ENCODE results near the gene GPR137B.

GPR137B gene

DNA sequence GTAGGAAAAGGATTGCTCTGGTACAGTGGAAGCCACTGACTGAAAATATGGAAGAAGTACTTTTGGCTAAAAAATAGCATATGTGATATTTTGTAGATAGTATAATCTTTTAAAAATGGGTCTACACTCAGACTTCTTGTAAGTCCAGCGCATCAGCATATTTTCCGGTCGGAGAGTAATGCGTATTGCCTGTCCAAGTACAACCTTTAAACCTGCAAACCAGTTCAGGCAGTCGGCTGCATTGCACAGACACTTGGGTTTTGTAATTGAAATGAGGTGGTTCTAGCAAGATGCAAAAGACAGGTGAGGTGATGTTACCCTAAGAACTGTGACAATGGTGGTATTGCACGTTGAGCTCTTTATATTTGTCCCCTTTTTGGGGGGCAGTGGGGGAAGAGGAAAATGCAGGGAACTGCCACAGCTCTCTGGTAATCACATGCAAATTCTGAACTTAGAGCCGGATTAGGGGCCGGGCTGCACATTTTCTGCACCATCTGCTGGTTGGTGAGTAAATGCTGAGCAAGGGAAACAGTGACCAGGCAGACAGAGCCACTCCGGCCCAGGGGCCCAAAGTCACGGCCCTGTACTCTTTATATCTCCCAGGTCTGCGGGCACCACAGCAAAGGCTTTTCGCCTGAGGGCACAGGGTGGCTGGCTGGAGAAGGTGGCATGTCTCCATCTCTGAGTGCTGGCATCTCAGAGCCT, 2.3 kb downstream of the GPR137B start:
- H3K4me3 ChIP-seq (ENCODE audit: low read length) = peak overlapping the region; percentile 78
- no peaks in the 10 kb centered on the region for H3K36me3 ChIP-seq (ENCODE audit: control insufficient read depth, low read length)
- H3K9me2 ChIP-seq (replicated peaks; ENCODE audit: control insufficient read depth, low read length) = no peaks in the 10 kb centered on the region
- H4K20me1 ChIP-seq (ENCODE audit: control insufficient read depth, insufficient read depth, low read depth, low read length) = peaks cover 9% of the 10 kb centered on the region
- H3K27ac ChIP-seq (ENCODE audit: low read depth, low read length) = no peak overlapping the region
- H3K4me2 ChIP-seq (ENCODE audit: low read length) = peak overlapping the region; percentile 66
- H3F3A ChIP-seq (ENCODE audit: control insufficient read depth, insufficient read depth) = peaks cover 12% of the 10 kb centered on the region
- H3K27me3 ChIP-seq (ENCODE audit: control insufficient read depth, low read length) = peaks cover 29% of the 10 kb centered on the region
- peaks cover 27% of the 10 kb centered on the region for H3K4me1 ChIP-seq (ENCODE audit: control insufficient read depth, low read length)
- TF ChIP-seq EZH2phosphoT487 (IDR thresholded peaks at IDR 0.05; ENCODE audit: borderline replicate concordance, low read length) = no peak
- H3K9me3 ChIP-seq (ENCODE audit: control insufficient read depth, insufficient read depth, low read length) = no peaks in the 10 kb centered on the region
- H3K79me2 ChIP-seq (ENCODE audit: control insufficient read depth, low read length) = peaks cover 15% of the 10 kb centered on the region

DNA sequence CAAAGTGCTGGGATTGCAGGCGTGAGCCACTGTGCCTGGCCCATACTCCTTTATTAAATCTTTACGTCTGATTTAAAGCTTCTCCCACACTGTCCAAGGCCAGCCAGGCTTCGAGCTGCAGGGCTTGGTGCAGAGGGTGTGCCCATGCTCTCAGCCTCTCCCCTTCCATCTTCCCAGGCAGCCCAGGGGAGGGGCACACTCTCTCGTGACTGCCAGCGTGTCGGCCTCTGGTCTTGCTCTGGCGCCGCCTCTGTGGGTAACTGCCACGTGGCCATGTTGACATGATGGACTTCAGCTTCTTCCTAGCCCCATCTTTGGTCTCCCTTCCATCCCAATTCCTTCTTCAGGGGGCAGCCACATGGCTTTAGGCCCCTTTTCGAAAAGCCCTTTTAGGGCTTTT, 4.7 kb downstream of the GPR137B start:
- no peak overlapping the region for H3K4me2 ChIP-seq (ENCODE audit: low read length)
- no peaks in the 10 kb centered on the region for H3K9me2 ChIP-seq (replicated peaks; ENCODE audit: control insufficient read depth, low read length)
- peaks cover 7% of the 10 kb centered on the region for H3K27me3 ChIP-seq (ENCODE audit: control insufficient read depth, low read length)
- TF ChIP-seq, protein P1, sequence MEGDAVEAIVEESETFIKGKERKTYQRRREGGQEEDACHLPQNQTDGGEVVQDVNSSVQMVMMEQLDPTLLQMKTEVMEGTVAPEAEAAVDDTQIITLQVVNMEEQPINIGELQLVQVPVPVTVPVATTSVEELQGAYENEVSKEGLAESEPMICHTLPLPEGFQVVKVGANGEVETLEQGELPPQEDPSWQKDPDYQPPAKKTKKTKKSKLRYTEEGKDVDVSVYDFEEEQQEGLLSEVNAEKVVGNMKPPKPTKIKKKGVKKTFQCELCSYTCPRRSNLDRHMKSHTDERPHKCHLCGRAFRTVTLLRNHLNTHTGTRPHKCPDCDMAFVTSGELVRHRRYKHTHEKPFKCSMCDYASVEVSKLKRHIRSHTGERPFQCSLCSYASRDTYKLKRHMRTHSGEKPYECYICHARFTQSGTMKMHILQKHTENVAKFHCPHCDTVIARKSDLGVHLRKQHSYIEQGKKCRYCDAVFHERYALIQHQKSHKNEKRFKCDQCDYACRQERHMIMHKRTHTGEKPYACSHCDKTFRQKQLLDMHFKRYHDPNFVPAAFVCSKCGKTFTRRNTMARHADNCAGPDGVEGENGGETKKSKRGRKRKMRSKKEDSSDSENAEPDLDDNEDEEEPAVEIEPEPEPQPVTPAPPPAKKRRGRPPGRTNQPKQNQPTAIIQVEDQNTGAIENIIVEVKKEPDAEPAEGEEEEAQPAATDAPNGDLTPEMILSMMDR (IDR thresholded peaks at IDR 0.05; ENCODE audit: low read depth, low read length, poor library complexity, severe bottlenecking) = no peak
- no peak for TF ChIP-seq EZH2phosphoT487 (IDR thresholded peaks at IDR 0.05; ENCODE audit: borderline replicate concordance, low read length)
- peaks cover 28% of the 10 kb centered on the region for H3K79me2 ChIP-seq (ENCODE audit: control insufficient read depth, low read length)
- peaks cover 9% of the 10 kb centered on the region for H4K20me1 ChIP-seq (ENCODE audit: control insufficient read depth, insufficient read depth, low read depth, low read length)
- no peaks in the 10 kb centered on the region for H3K9me3 ChIP-seq (ENCODE audit: control insufficient read depth, insufficient read depth, low read length)
- H3K27ac ChIP-seq (ENCODE audit: low read depth, low read length) = no peak overlapping the region
- no peak overlapping the region for H3K4me3 ChIP-seq (ENCODE audit: low read length)
- peaks cover 12% of the 10 kb centered on the region for H3F3A ChIP-seq (ENCODE audit: control insufficient read depth, insufficient read depth)
- H3K36me3 ChIP-seq (ENCODE audit: control insufficient read depth, low read length) = no peaks in the 10 kb centered on the region
- H3K4me1 ChIP-seq (ENCODE audit: control insufficient read depth, low read length) = peaks cover 32% of the 10 kb centered on the region

DNA sequence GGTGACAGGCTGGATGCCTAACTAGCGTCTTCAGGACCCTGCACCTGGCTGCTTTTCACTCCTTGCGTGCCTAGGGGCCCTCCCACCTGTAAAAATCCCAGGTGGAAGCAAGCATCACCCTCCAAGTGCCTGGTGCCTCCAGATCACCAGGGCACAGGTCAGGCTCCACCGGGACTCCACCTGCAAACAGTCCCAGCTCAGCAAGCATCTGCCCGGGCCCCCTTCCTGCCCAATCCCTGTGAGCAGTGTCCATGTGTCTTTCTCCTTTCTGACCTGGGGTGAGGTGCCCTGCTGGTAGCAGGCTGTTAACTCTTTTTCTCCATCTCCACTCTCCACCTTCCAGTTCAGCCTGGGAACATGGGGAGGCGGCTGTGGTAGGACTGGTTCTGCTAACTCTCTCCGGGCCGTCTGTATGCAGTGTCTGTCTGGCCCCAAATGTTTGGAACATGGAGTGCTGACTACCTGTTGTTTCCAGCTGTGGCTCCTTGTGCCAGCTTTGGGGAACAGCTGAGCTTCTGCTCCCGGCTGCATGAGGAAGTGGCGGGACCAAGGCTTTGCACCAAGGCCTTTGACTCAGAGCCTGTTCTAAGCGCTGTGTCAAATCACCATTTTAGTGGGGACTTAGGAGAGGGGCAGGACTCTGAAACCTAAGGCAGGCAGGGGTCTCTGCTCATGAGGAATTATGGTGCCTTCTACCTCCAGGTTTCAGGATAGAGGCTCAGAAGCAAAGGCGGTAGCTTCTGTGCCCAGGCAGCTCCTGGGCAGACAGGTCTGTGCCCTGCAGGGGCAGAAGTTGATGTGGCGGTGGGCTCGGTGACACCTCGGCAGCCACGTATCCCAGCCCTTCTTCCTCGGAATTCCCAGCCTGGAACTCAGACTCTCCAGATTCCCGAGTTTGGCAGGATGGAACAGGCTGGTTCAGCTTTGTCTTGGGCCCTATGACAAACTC, 5.5 kb downstream of the GPR137B start:
- peaks cover 12% of the 10 kb centered on the region for H3F3A ChIP-seq (ENCODE audit: control insufficient read depth, insufficient read depth)
- no peaks in the 10 kb centered on the region for H3K9me3 ChIP-seq (ENCODE audit: control insufficient read depth, insufficient read depth, low read length)
- H3K27ac ChIP-seq (ENCODE audit: low read depth, low read length) = no peak overlapping the region
- peaks cover 28% of the 10 kb centered on the region for H3K79me2 ChIP-seq (ENCODE audit: control insufficient read depth, low read length)
- H3K27me3 ChIP-seq (ENCODE audit: control insufficient read depth, low read length) = peaks cover 7% of the 10 kb centered on the region
- H3K4me1 ChIP-seq (ENCODE audit: control insufficient read depth, low read length) = peaks cover 32% of the 10 kb centered on the region
- H4K20me1 ChIP-seq (ENCODE audit: control insufficient read depth, insufficient read depth, low read depth, low read length) = peaks cover 9% of the 10 kb centered on the region
- no peak overlapping the region for H3K4me3 ChIP-seq (ENCODE audit: low read length)
- TF ChIP-seq, protein P1 (IDR thresholded peaks at IDR 0.05; ENCODE audit: low read depth, low read length, poor library complexity, severe bottlenecking) = no peak
- no peak for TF ChIP-seq EZH2phosphoT487 (IDR thresholded peaks at IDR 0.05; ENCODE audit: borderline replicate concordance, low read length)
- H3K9me2 ChIP-seq (replicated peaks; ENCODE audit: control insufficient read depth, low read length) = no peaks in the 10 kb centered on the region
- no peaks in the 10 kb centered on the region for H3K36me3 ChIP-seq (ENCODE audit: control insufficient read depth, low read length)
- no peak overlapping the region for H3K4me2 ChIP-seq (ENCODE audit: low read length)
